Endothelial cell of umbilical vein (primary cell): ENCODE data around the gene SNX25. TPM values are rescaled to one million over a fixed set of nuclear protein-coding genes. Genes with fewer than 3 reads are reported as not detected.

Experiments used
- BruUV-seq: library from RNA; stranded (reverse); fragments of 400-500 nt; replicated peaks from 2 replicates; lab custom pipeline; 2021; lab: Mats Ljungman, UMichigan
- CTCF ChIA-PET: fragments of 300-600, 350-600 bp; sonication (Branson Sonifier 250); formaldehyde crosslinking; loops from one replicate; lab custom pipeline; 2021; ENCODE audit warnings: antibody characterized with exemption, inconsistent platforms; lab: Charles Lee
- POLR2A ChIA-PET: fragments of 300-600, 350-600 bp; sonication (Branson Sonifier 250); formaldehyde crosslinking; loops from one replicate; lab custom pipeline; 2021; ENCODE audit warnings: antibody characterized with exemption, inconsistent platforms; lab: Charles Lee
- DNase-seq: peaks from one replicate; pipeline ENCODE4 v3.0.0-alpha.2; 2011; ENCODE audit warnings: low read depth, low spot score
- FAIRE-seq: peaks from 2 replicates; lab custom pipeline; 2011; peaks lifted over from hg19 to GRCh38; lab: Jason Lieb, UNC
- H2AFZ ChIP-seq: 2 replicates; pipeline ENCODE4 v1.6.0; 2012; ENCODE audit warnings: low read depth, low read length, control low read depth, inconsistent platforms
- H3K27ac ChIP-seq: 2 replicates; pipeline ENCODE4 v1.5.1; 2011; ENCODE audit warnings: low read depth, mild to moderate bottlenecking, control low read depth, low read length, moderate library complexity; ENCODE audit not compliant: insufficient read depth
- H3K27me3 ChIP-seq, 2 experiments: 2 replicates each; pipeline versions ENCODE4 v1.6.0 to v1.6.1; 2011; ENCODE audit warnings: low read length in 2 of 2, mixed read lengths in 1 of 2; ENCODE audit not compliant: control insufficient read depth in 2 of 2, insufficient read depth in 2 of 2
- H3K36me3 ChIP-seq, 2 experiments: 2 replicates in 1 of 2; 3 replicates in 1 of 2; pipeline ENCODE4 v1.5.1; 2011; ENCODE audit warnings: low read length in 2 of 2, mild to moderate bottlenecking in 1 of 2, moderate library complexity in 1 of 2; ENCODE audit not compliant: control insufficient read depth in 2 of 2, insufficient read depth in 2 of 2; ENCODE audit errors: extremely low read depth in 1 of 2
- H3K4me1 ChIP-seq: 3 replicates; pipeline ENCODE4 v1.5.1; 2011; ENCODE audit warnings: mild to moderate bottlenecking, low read length; ENCODE audit not compliant: control insufficient read depth, insufficient read depth; ENCODE audit errors: extremely low read depth
- H3K4me2 ChIP-seq: 2 replicates; pipeline ENCODE4 v1.6.1; 2011; ENCODE audit warnings: low read length, control low read depth, mixed read lengths; ENCODE audit not compliant: insufficient read depth
- H3K4me3 ChIP-seq, 3 experiments: fragments of 200-600 bp in 1 of 3; sonication (generic), shearing (Covaris generic) in 1 of 3; replicated peaks in 1 of 3; 2 replicates each; pipeline ENCODE4 v1.5.1; 2011 to 2016; ENCODE audit warnings: control low read depth in 3 of 3, low read length in 3 of 3, mild to moderate bottlenecking in 2 of 3, inconsistent platforms in 1 of 3, low read depth in 1 of 3, moderate library complexity in 1 of 3; ENCODE audit not compliant: insufficient read depth in 1 of 3
- H3K79me2 ChIP-seq: 2 replicates; pipeline ENCODE4 v1.6.0; 2012; ENCODE audit warnings: low read length, inconsistent platforms; ENCODE audit not compliant: control insufficient read depth, insufficient read depth
- H3K9ac ChIP-seq: replicated peaks from 2 replicates; pipeline ENCODE3; 2011; ENCODE audit warnings: low read length, control low read depth; ENCODE audit not compliant: insufficient read depth; ENCODE audit errors: extremely low read depth
- H3K9me1 ChIP-seq: replicated peaks from 3 replicates; pipeline ENCODE4 v1.6.0; 2011; ENCODE audit warnings: mild to moderate bottlenecking, low read length; ENCODE audit not compliant: control insufficient read depth, insufficient read depth; ENCODE audit errors: extremely low read depth
- H3K9me3 ChIP-seq: replicated peaks from 2 replicates; pipeline ENCODE4 v1.5.1; 2012; ENCODE audit warnings: low read length, inconsistent platforms; ENCODE audit not compliant: control insufficient read depth, insufficient read depth
- H4K20me1 ChIP-seq: replicated peaks from 2 replicates; pipeline ENCODE3; 2011; ENCODE audit warnings: mild to moderate bottlenecking, low read length; ENCODE audit not compliant: control insufficient read depth, insufficient read depth; ENCODE audit errors: extremely low read depth
- EZH2 ChIP-seq: IDR thresholded peaks from 2 replicates; pipeline ENCODE4 v1.6.1; 2012; ENCODE audit warnings: borderline replicate concordance, low read depth, mild to moderate bottlenecking, moderate library complexity, low read length, inconsistent platforms; ENCODE audit not compliant: severe bottlenecking
- FOS ChIP-seq: IDR thresholded peaks from 2 replicates; pipeline ENCODE4 v1.6.1; 2011; ENCODE audit warnings: mild to moderate bottlenecking, low read length, moderate library complexity, borderline replicate concordance; ENCODE audit not compliant: insufficient read depth
- JUN ChIP-seq: IDR thresholded peaks from 2 replicates; pipeline ENCODE4 v1.6.1; 2011; ENCODE audit warnings: borderline replicate concordance, low read depth; ENCODE audit not compliant: insufficient read length, insufficient read depth
- MYC ChIP-seq: IDR thresholded peaks from one replicate; pipeline ENCODE4 v1.6.1; 2011; ENCODE audit warnings: mild to moderate bottlenecking, low read depth, low read length
- POLR2A ChIP-seq: IDR thresholded peaks from 2 replicates; pipeline ENCODE4 v1.6.1; 2012; ENCODE audit warnings: low read depth, mild to moderate bottlenecking, control low read depth, low read length
- POLR2AphosphoS5 ChIP-seq: IDR thresholded peaks from 2 replicates; pipeline ENCODE4 v1.6.1; 2012; ENCODE audit warnings: low read depth, mild to moderate bottlenecking, control low read depth, low read length, moderate library complexity; ENCODE audit not compliant: insufficient read depth
- dilution Hi-C: fragments of 300-500 bp; cut with MboI; formaldehyde crosslinking; loops from one replicate; pipeline ENCODE4 v1.15.0; 2019; ENCODE audit warnings: low sequenced_read_pairs; ENCODE audit not compliant: extremely low pct_ligation_motif_present
- intact Hi-C: fragments of 100-400 bp; cut with micrococcal nuclease; formaldehyde crosslinking; loops from one replicate; pipeline ENCODE4 v1.10.0; 2022
- polyA plus RNA-seq, 4 experiments: library from polyadenylated mRNA; depleted of rRNA in 3 of 4; stranded (reverse) in 3 of 4; unstranded in 1 of 4; fragments of >200 nt; gene quantifications; 2 replicates each; pipeline versions ENCODE4 v1.2.1 to v1.2.3, GENCODE V29; 2011 to 2012; ENCODE audit warnings: missing spikeins in 1 of 4
- total RNA-seq: library from RNA; stranded (reverse); gene quantifications from 2 replicates; pipeline ENCODE4 v1.2.3, GENCODE V29; 2021
- TF ChIP-seq, protein P1 (sequence below), 2 donors: IDR thresholded peaks; 1 replicate in 1 of 2; 2 replicates in 1 of 2; pipeline ENCODE4 v1.5.1; 2011; ENCODE audit warnings: low read length in 2 of 2, mild to moderate bottlenecking in 2 of 2, moderate library complexity in 2 of 2, control low read depth in 1 of 2, inconsistent platforms in 1 of 2, low read depth in 1 of 2; ENCODE audit not compliant: insufficient read depth in 1 of 2; ENCODE audit errors: extremely low read depth in 1 of 2
- TF ChIP-seq, protein P2 (sequence below): IDR thresholded peaks from 2 replicates; pipeline ENCODE4 v1.6.1; 2011; ENCODE audit not compliant: insufficient read depth, insufficient read length

The SNX25 gene
- total and polyA plus RNA-seq, 2 donors (not counting 3 experiments of a cell fraction or from before 2014, with no cell fraction given) = 6.6 to 16.1 TPM

DNA sequence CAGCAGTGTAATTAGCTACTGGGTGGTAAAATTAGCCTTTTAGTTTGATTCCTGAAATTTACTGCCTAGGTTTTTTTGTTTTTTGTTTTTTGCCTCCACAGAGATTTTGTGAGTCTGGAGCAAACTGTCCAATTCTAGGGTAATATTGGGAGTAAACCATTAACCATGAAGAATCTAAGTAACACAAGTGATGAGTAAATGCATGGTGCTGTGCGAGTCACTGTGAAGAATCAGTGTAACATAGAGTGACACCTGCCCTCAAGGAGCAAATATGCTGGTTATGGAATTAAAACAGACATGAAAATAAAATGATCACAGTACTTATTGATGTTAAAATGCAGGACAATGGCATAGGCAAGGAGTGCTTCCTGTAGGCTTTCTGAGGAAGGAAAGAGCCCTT is 126.2 kb downstream of the SNX25 start:
- dilution Hi-C loops = no loop called here

More for the DNA sequence above, 126.2 kb downstream of the SNX25 start:
- Histone ChIP-seq H3K27ac (no peak overlapping the region), H3K9me1 (no peaks in the 10 kb centered on the region), H3K36me3 (no peaks in the 10 kb centered on the region), H3K79me2 (no peaks in the 10 kb centered on the region), H2AFZ (no peak overlapping the region), H3K9me3 (no peaks in the 10 kb centered on the region), H3K4me2 (no peak overlapping the region), H4K20me1 (no peaks in the 10 kb centered on the region), H3K4me1 (no peaks in the 10 kb centered on the region), H3K27me3 (no peaks in the 10 kb centered on the region), H3K9ac (no peak overlapping the region), H3K4me3 (no peak overlapping the region)
- peak; percentile 12 for DNase-seq
- no TSS peak for BruUV-seq
- TF ChIP-seq JUN = no peak
- no peak for TF ChIP-seq POLR2A
- no peak for TF ChIP-seq MYC
- TF ChIP-seq FOS = no peak
- TF ChIP-seq, protein P1, sequence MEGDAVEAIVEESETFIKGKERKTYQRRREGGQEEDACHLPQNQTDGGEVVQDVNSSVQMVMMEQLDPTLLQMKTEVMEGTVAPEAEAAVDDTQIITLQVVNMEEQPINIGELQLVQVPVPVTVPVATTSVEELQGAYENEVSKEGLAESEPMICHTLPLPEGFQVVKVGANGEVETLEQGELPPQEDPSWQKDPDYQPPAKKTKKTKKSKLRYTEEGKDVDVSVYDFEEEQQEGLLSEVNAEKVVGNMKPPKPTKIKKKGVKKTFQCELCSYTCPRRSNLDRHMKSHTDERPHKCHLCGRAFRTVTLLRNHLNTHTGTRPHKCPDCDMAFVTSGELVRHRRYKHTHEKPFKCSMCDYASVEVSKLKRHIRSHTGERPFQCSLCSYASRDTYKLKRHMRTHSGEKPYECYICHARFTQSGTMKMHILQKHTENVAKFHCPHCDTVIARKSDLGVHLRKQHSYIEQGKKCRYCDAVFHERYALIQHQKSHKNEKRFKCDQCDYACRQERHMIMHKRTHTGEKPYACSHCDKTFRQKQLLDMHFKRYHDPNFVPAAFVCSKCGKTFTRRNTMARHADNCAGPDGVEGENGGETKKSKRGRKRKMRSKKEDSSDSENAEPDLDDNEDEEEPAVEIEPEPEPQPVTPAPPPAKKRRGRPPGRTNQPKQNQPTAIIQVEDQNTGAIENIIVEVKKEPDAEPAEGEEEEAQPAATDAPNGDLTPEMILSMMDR (IDR thresholded peaks at IDR 0.05; ENCODE audit: extremely low read depth in 1 of 2, insufficient read depth in 1 of 2, low read depth in 1 of 2, low read length in 2 of 2) = no peak
- TF ChIP-seq POLR2AphosphoS5 = no peak
- no peak for TF ChIP-seq EZH2
- TF ChIP-seq, protein P2, sequence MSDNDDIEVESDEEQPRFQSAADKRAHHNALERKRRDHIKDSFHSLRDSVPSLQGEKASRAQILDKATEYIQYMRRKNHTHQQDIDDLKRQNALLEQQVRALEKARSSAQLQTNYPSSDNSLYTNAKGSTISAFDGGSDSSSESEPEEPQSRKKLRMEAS = no peak
- ChIA-PET CTCF (interaction anchor here (1.0 to 1.3 kb wide), 2 partner anchors 84 to 262 kb away, joined by 3 to 4 read pairs; no protein-coding TSS in a partner anchor), POLR2A (no interaction called here)
- intact Hi-C loops = no loop called here
- FAIRE-seq = no peak
